GM10266 (cell line): ENCODE data around the gene DDX39A.
A peak's percentile ranks its signal among the peaks of the same experiment; 100 is the strongest.
"Not testable (repeated sequence)": the region's sequence is repeated elsewhere in the genome, so short reads cannot be mapped to it uniquely, and the experiment has no call there.

Experiments
- DNase-seq: peaks from one replicate; pipeline ENCODE4 v3.0.0; 2012; ENCODE audit errors: extremely low spot score
- CTCF ChIP-seq: IDR thresholded peaks from 2 replicates; pipeline ENCODE4 v1.5.1; 2012; ENCODE audit warnings: mild to moderate bottlenecking, low read depth; ENCODE audit not compliant: control insufficient read depth, insufficient read depth; ENCODE audit errors: missing control alignments

Gene DDX39A

GRCh38 chr19:14405758-14406644 is 13.1 kb downstream of the DDX39A start:
- DNase-seq: peak; percentile 98
- TF ChIP-seq CTCF: peak; percentile 90

GRCh38 chr19:14405380-14405757 is 13.8 kb downstream of the DDX39A start:
- no peak for TF ChIP-seq CTCF

GRCh38 chr19:14404312-14404711 is 14.8 kb downstream of the DDX39A start:
- no peak for DNase-seq
- no peak for TF ChIP-seq CTCF

More at GRCh38 chr19:14405380-14405757, 13.8 kb downstream of the DDX39A start:
- no peak for DNase-seq

- DNase-seq: not testable (repeated sequence)
Measured at GRCh38 chr19:14403145-14403930, 15.8 kb downstream of the DDX39A start.

- TF ChIP-seq CTCF: no peak
- no peak for DNase-seq
Measured at GRCh38 chr19:14402332-14403144, 16.6 kb downstream of the DDX39A start.

- TF ChIP-seq CTCF: no peak
- no peak for DNase-seq
Measured at GRCh38 chr19:14401468-14402195, 17.5 kb downstream of the DDX39A start.
